IMR-90 (cell line): ENCODE results near the gene TNFRSF14. TPM values are rescaled to one million over a fixed set of nuclear protein-coding genes. Genes with fewer than 3 reads are reported as not detected.

ENCODE experiments used
- ATAC-seq: fragments of 200-7000 bp; cut with Tn5 transposase; 2 replicates; pipeline ENCODE4 v1.9.1; 2020; ENCODE audit warnings: low read depth, mild to moderate bottlenecking, moderate library complexity
- BruUV-seq: library from RNA; stranded (reverse); fragments of 400-500 nt; replicated peaks from 2 replicates; lab custom pipeline; 2021; lab: Mats Ljungman, UMichigan
- CTCF ChIA-PET: fragments of 300-600 bp; formaldehyde crosslinking; extraction: SDS; loops from one replicate; lab custom pipeline; 2021; ENCODE audit warnings: antibody characterized with exemption; lab: Yijun Ruan, JAX
- POLR2A ChIA-PET: fragments of 300-600 bp; sonication (Branson Sonifier 250); formaldehyde crosslinking; loops from one replicate; lab custom pipeline; 2022; ENCODE audit warnings: antibody characterized with exemption; ENCODE audit not compliant: unreplicated experiment; lab: Charles Lee
- DNase-seq: peaks from one replicate; pipeline ENCODE4 v3.0.0; 2013
- H2AFZ ChIP-seq: replicated peaks from 2 replicates; pipeline ENCODE3; 2013; ENCODE audit warnings: low read length, mild to moderate bottlenecking; ENCODE audit not compliant: poor library complexity
- H2AK5ac ChIP-seq: 2 replicates; pipeline ENCODE4 v1.6.1; 2013; ENCODE audit warnings: low read depth, low read length, inconsistent platforms
- H2AK9ac ChIP-seq: replicated peaks from 2 replicates; pipeline ENCODE3; 2013; ENCODE audit warnings: mild to moderate bottlenecking, low read depth, low read length, moderate library complexity; ENCODE audit not compliant: poor library complexity
- H2BK120ac ChIP-seq: 2 replicates; pipeline ENCODE4 v1.6.1; 2013; ENCODE audit warnings: low read depth, low read length, inconsistent platforms
- H2BK15ac ChIP-seq: 3 replicates; pipeline ENCODE4 v1.6.1; 2013; ENCODE audit warnings: low read depth, low read length, inconsistent platforms
- H2BK20ac ChIP-seq: 2 replicates; pipeline ENCODE4 v1.6.1; 2013; ENCODE audit warnings: low read depth, mild to moderate bottlenecking, inconsistent platforms, low read length, moderate library complexity
- H2BK5ac ChIP-seq: 2 replicates; pipeline ENCODE4 v1.6.1; 2013; ENCODE audit warnings: mild to moderate bottlenecking, low read depth, low read length, inconsistent platforms; ENCODE audit not compliant: poor library complexity, severe bottlenecking
- H3K14ac ChIP-seq: replicated peaks from 2 replicates; pipeline ENCODE4 v1.6.1; 2013; ENCODE audit warnings: low read depth, low read length, inconsistent platforms
- H3K18ac ChIP-seq: 2 replicates; pipeline ENCODE4 v1.6.1; 2013; ENCODE audit warnings: low read depth, low read length, control low read depth
- H3K23ac ChIP-seq: 2 replicates; pipeline ENCODE4 v1.6.1; 2013; ENCODE audit warnings: low read depth, low read length, inconsistent platforms
- H3K27ac ChIP-seq: 2 replicates; pipeline ENCODE4 v1.5.1; 2013; ENCODE audit warnings: mild to moderate bottlenecking, control low read depth, low read length; ENCODE audit not compliant: insufficient read depth
- H3K27me3 ChIP-seq: 2 replicates; pipeline ENCODE4 v1.6.1; 2013; ENCODE audit warnings: low read length; ENCODE audit not compliant: control insufficient read depth, insufficient read depth
- H3K36me3 ChIP-seq: 2 replicates; pipeline ENCODE4 v1.6.1; 2013; ENCODE audit warnings: low read length, mixed read lengths; ENCODE audit not compliant: control insufficient read depth, insufficient read depth
- H3K4ac ChIP-seq: 2 replicates; pipeline ENCODE4 v1.6.1; 2013; ENCODE audit warnings: low read depth, low read length, inconsistent platforms
- H3K4me1 ChIP-seq: 2 replicates; pipeline ENCODE4 v1.6.1; 2013; ENCODE audit warnings: low read length, mixed read lengths; ENCODE audit not compliant: control insufficient read depth, insufficient read depth
- H3K4me2 ChIP-seq: 2 replicates; pipeline ENCODE4 v1.6.1; 2013; ENCODE audit warnings: low read depth, mild to moderate bottlenecking, control low read depth, low read length, moderate library complexity
- H3K4me3 ChIP-seq: 2 replicates; pipeline ENCODE4 v1.5.1; 2013; ENCODE audit warnings: low read depth, mild to moderate bottlenecking, control low read depth, low read length, moderate library complexity; ENCODE audit not compliant: insufficient read depth
- H3K56ac ChIP-seq: 2 replicates; pipeline ENCODE4 v1.6.1; 2013; ENCODE audit warnings: low read length, inconsistent platforms; ENCODE audit not compliant: insufficient read depth; ENCODE audit errors: extremely low read depth
- H3K79me1 ChIP-seq, 2 experiments: 2 replicates each; pipeline ENCODE4 v1.6.1; 2013; ENCODE audit warnings: low read length in 2 of 2, inconsistent platforms in 1 of 2, low read depth in 1 of 2
- H3K9ac ChIP-seq: 2 replicates; pipeline ENCODE4 v1.6.1; 2013; ENCODE audit warnings: low read depth, low read length, control low read depth
- H3K9me1 ChIP-seq: 2 replicates; pipeline ENCODE4 v1.6.1; 2013; ENCODE audit warnings: low read length, inconsistent platforms; ENCODE audit not compliant: insufficient read depth
- H3K9me3 ChIP-seq: 2 replicates; pipeline ENCODE4 v1.6.1; 2013; ENCODE audit warnings: low read length; ENCODE audit not compliant: control insufficient read depth, insufficient read depth
- H4K20me1 ChIP-seq: 2 replicates; pipeline ENCODE4 v1.6.1; 2013; ENCODE audit warnings: low read length, inconsistent platforms; ENCODE audit not compliant: insufficient read depth
- H4K5ac ChIP-seq: 2 replicates; pipeline ENCODE4 v1.6.1; 2013; ENCODE audit warnings: mild to moderate bottlenecking, low read depth, low read length, control low read depth
- H4K8ac ChIP-seq, 2 experiments: 2 replicates each; pipeline ENCODE4 v1.6.1; 2013; ENCODE audit warnings: low read depth in 2 of 2, low read length in 2 of 2, control low read depth in 1 of 2, inconsistent platforms in 1 of 2
- H4K91ac ChIP-seq: 2 replicates; pipeline ENCODE4 v1.6.1; 2013; ENCODE audit warnings: low read depth, low read length, inconsistent platforms; ENCODE audit not compliant: insufficient read depth
- MAFK ChIP-seq: IDR thresholded peaks from 2 replicates; pipeline ENCODE4 v1.6.1; 2012; ENCODE audit warnings: low read depth, low read length, improper control_type of control experiment
- MAZ ChIP-seq: IDR thresholded peaks from 2 replicates; pipeline ENCODE4 v1.6.1; 2012; ENCODE audit warnings: low read depth, mild to moderate bottlenecking, low read length, improper control_type of control experiment, moderate library complexity, borderline replicate concordance
- MXI1 ChIP-seq: IDR thresholded peaks from 2 replicates; pipeline ENCODE4 v1.6.1; 2012; ENCODE audit warnings: low read depth, mild to moderate bottlenecking, low read length, moderate library complexity, borderline replicate concordance
- NFE2L2 ChIP-seq: fragments of 150-350 bp; IDR thresholded peaks from 2 replicates; pipeline ENCODE4 v1.6.1; 2016; ENCODE audit warnings: low read depth, mild to moderate bottlenecking, low read length
- RAD21 ChIP-seq: IDR thresholded peaks from 2 replicates; pipeline ENCODE4 v1.6.1; 2012; ENCODE audit warnings: low read length, improper control_type of control experiment
- RCOR1 ChIP-seq: IDR thresholded peaks from 2 replicates; pipeline ENCODE4 v1.6.1; 2012; ENCODE audit warnings: mild to moderate bottlenecking, low read length, improper control_type of control experiment; ENCODE audit not compliant: insufficient replicate concordance
- RFX5 ChIP-seq: IDR thresholded peaks from 2 replicates; pipeline ENCODE4 v1.8.0; 2012; ENCODE audit warnings: low read depth, mild to moderate bottlenecking, low read length, moderate library complexity
- SMC3 ChIP-seq: fragments of 150-350 bp; IDR thresholded peaks from 2 replicates; pipeline ENCODE4 v1.6.1; 2016; ENCODE audit warnings: low read depth, mild to moderate bottlenecking, antibody characterized with exemption, low read length, moderate library complexity
- WGBS, 2 experiments: methylation state at CpG; one replicate each; pipeline versions ENCODE4 v1.1.5 to v1.1.7; 2013; ENCODE audit warnings: missing lambda C conversion rate in 2 of 2; ENCODE audit not compliant: insufficient read length in 1 of 2; ENCODE audit errors: extremely low coverage in 2 of 2; 5-methylcytosine and 5-hydroxymethylcytosine counted together
- dilution Hi-C: fragments of 300-500 bp; cut with HindIII; formaldehyde crosslinking; loops from one replicate; pipeline ENCODE4 v1.14.3; 2018; ENCODE audit warnings: low sequenced_read_pairs; ENCODE audit not compliant: unreplicated experiment
- in situ Hi-C: fragments of 300-500 bp; cut with MboI; formaldehyde crosslinking; loops from 3 replicates; pipeline ENCODE4 v1.14.3; 2019; ENCODE audit warnings: low sequenced_read_pairs, inconsistent platforms, mixed read lengths
- intact Hi-C: fragments of 100-400 bp; cut with micrococcal nuclease; formaldehyde crosslinking; loops from 2 replicates; pipeline ENCODE4 v1.10.0; 2022
- polyA plus RNA-seq, 3 experiments: library from polyadenylated mRNA; depleted of rRNA; stranded (reverse); fragments of >200 nt; gene quantifications; 2 replicates each; pipeline ENCODE4 v1.2.3, GENCODE V29; 2012; ENCODE audit warnings: low replicate concordance in 1 of 3
- total RNA-seq: library from RNA; depleted of rRNA; stranded (reverse); fragments of >200 nt; gene quantifications from 2 replicates; pipeline ENCODE4 v1.2.3, GENCODE V29; 2012
- TF ChIP-seq, protein P1 (sequence below): fragments of 150-350 bp; IDR thresholded peaks from 2 replicates; pipeline ENCODE4 v1.6.1; 2016; ENCODE audit warnings: low read depth, mild to moderate bottlenecking, low read length, moderate library complexity, borderline replicate concordance

The TNFRSF14 gene
- total and polyA plus RNA-seq, 2 of the 4 experiments (the other 2 are of a cell fraction) = 1.3 to 4.2 TPM

GRCh38 chr1:2561446-2561845, 5.3 kb downstream of the TNFRSF14 start:
- no peaks in the 10 kb centered on the region for H3K9me1 ChIP-seq
- no peaks in the 10 kb centered on the region for H3K79me1 ChIP-seq
- dilution Hi-C loops = no loop called here
- DNase-seq (no peak), ATAC-seq (no peak)
- intact Hi-C loops = no loop called here
- H2AK9ac ChIP-seq = no peak overlapping the region
- H2AFZ ChIP-seq = no peak overlapping the region
- no peak overlapping the region for H2BK120ac ChIP-seq
- no peak overlapping the region for H2AK5ac ChIP-seq
- H3K14ac ChIP-seq = no peak overlapping the region
- in situ Hi-C loops = no loop called here
- no peaks in the 10 kb centered on the region for H3K4me1 ChIP-seq
- no peak overlapping the region for H2BK20ac ChIP-seq
- H3K9me3 ChIP-seq = no peaks in the 10 kb centered on the region
- no peak overlapping the region for H3K56ac ChIP-seq
- BruUV-seq = no TSS peak
- H3K27ac ChIP-seq = no peak overlapping the region
- no peak overlapping the region for H2BK15ac ChIP-seq
- no peak overlapping the region for H3K9ac ChIP-seq
- H4K91ac ChIP-seq = no peak overlapping the region
- no peaks in the 10 kb centered on the region for H3K36me3 ChIP-seq
- H3K23ac ChIP-seq = no peak overlapping the region
- H3K18ac ChIP-seq = no peak overlapping the region
- H3K4me2 ChIP-seq = no peak overlapping the region
- no peak overlapping the region for H4K5ac ChIP-seq
- peaks cover 18% of the 10 kb centered on the region for H3K27me3 ChIP-seq
- CTCF ChIA-PET = interaction anchor here (1.0 kb wide), 1 partner anchor 24 kb away, joined by 4 read pairs; no protein-coding TSS in a partner anchor
- TF ChIP-seq RAD21 = no peak
- no peak for TF ChIP-seq RFX5
- TF ChIP-seq SMC3 = no peak
- TF ChIP-seq, protein P1, sequence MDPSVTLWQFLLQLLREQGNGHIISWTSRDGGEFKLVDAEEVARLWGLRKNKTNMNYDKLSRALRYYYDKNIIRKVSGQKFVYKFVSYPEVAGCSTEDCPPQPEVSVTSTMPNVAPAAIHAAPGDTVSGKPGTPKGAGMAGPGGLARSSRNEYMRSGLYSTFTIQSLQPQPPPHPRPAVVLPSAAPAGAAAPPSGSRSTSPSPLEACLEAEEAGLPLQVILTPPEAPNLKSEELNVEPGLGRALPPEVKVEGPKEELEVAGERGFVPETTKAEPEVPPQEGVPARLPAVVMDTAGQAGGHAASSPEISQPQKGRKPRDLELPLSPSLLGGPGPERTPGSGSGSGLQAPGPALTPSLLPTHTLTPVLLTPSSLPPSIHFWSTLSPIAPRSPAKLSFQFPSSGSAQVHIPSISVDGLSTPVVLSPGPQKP = no peak
- no peak for TF ChIP-seq MAZ
- TF ChIP-seq RCOR1 = no peak
- TF ChIP-seq MXI1 = no peak
- TF ChIP-seq NFE2L2 = no peak
- no peak for TF ChIP-seq MAFK
- POLR2A ChIA-PET = no interaction called here
- no peak overlapping the region for H2BK5ac ChIP-seq
- no peak overlapping the region for H4K8ac ChIP-seq
- no peaks in the 10 kb centered on the region for H4K20me1 ChIP-seq
- no peak overlapping the region for H3K4me3 ChIP-seq
- 73% methylated on average over 9 of the region's 11 CpGs; no CpG with 5 or more reads in 1 of the 2 experiments for WGBS, 2 experiments
- no peak overlapping the region for H3K4ac ChIP-seq
